HG02885 (cell line): ENCODE results near the gene BTBD10.
A peak's percentile ranks its signal among the peaks of the same experiment; 100 is the strongest.

Source experiments
- ATAC-seq: cut with Tn5 transposase; IDR thresholded peaks from one replicate; pipeline ENCODE4 v1.9.1; 2021; ENCODE audit warnings: mild to moderate bottlenecking; ENCODE audit not compliant: unreplicated experiment, poor library complexity

The BTBD10 gene

GRCh38 chr11:13376838-13377237, 86.2 kb downstream of the BTBD10 start:
- ATAC-seq = no peak

GRCh38 chr11:13376402-13376801, 86.6 kb downstream of the BTBD10 start:
- ATAC-seq = no peak

- no peak for ATAC-seq
Observed at GRCh38 chr11:13375798-13376197, 87.2 kb downstream of the BTBD10 start.

GRCh38 chr11:13373216-13373615, 89.8 kb downstream of the BTBD10 start:
- no peak for ATAC-seq

GRCh38 chr11:13368041-13368446, 95.0 kb downstream of the BTBD10 start:
- no peak for ATAC-seq

- ATAC-seq = peak; percentile 72
Observed at GRCh38 chr11:13367115-13367514, 95.9 kb downstream of the BTBD10 start.

- ATAC-seq = peak; percentile 53
Observed at GRCh38 chr11:13366266-13367026, 96.6 kb downstream of the BTBD10 start.

GRCh38 chr11:13364388-13364787, 98.6 kb downstream of the BTBD10 start:
- ATAC-seq = no peak

- ATAC-seq = no peak
Observed at GRCh38 chr11:13362596-13363109, 100.4 kb downstream of the BTBD10 start.

- ATAC-seq = no peak
Observed at GRCh38 chr11:13358596-13359270, 104.3 kb downstream of the BTBD10 start.

- no peak for ATAC-seq
Observed at GRCh38 chr11:13357232-13357631, 105.8 kb downstream of the BTBD10 start.

GRCh38 chr11:13355191-13355590, 107.8 kb downstream of the BTBD10 start:
- no peak for ATAC-seq

GRCh38 chr11:13354335-13354734, 108.7 kb downstream of the BTBD10 start:
- no peak for ATAC-seq

- no peak for ATAC-seq
Observed at GRCh38 chr11:13352711-13353110, 110.3 kb downstream of the BTBD10 start.

- ATAC-seq = no peak
Observed at GRCh38 chr11:13349581-13349980, 113.4 kb downstream of the BTBD10 start.

- ATAC-seq = no peak
Observed at GRCh38 chr11:13349046-13349445, 114.0 kb downstream of the BTBD10 start.

- ATAC-seq = peak; percentile 49
Observed at GRCh38 chr11:13348305-13348704, 114.7 kb downstream of the BTBD10 start.

GRCh38 chr11:13347901-13348300, 115.1 kb downstream of the BTBD10 start:
- no peak for ATAC-seq

GRCh38 chr11:13346470-13346869, 116.6 kb downstream of the BTBD10 start:
- no peak for ATAC-seq

GRCh38 chr11:13344818-13345217, 118.2 kb downstream of the BTBD10 start:
- ATAC-seq = no peak

GRCh38 chr11:13343931-13344717, 118.9 kb downstream of the BTBD10 start:
- ATAC-seq = peak; percentile 46
